Left forelimb (tissue), 1 donor: ENCODE results near the gene MIS12.

Experiments
- DNase-seq: peaks from one replicate; pipeline ENCODE4 v3.0.0-alpha.2; 2018; ENCODE audit warnings: low spot score

MIS12 gene

DNA sequence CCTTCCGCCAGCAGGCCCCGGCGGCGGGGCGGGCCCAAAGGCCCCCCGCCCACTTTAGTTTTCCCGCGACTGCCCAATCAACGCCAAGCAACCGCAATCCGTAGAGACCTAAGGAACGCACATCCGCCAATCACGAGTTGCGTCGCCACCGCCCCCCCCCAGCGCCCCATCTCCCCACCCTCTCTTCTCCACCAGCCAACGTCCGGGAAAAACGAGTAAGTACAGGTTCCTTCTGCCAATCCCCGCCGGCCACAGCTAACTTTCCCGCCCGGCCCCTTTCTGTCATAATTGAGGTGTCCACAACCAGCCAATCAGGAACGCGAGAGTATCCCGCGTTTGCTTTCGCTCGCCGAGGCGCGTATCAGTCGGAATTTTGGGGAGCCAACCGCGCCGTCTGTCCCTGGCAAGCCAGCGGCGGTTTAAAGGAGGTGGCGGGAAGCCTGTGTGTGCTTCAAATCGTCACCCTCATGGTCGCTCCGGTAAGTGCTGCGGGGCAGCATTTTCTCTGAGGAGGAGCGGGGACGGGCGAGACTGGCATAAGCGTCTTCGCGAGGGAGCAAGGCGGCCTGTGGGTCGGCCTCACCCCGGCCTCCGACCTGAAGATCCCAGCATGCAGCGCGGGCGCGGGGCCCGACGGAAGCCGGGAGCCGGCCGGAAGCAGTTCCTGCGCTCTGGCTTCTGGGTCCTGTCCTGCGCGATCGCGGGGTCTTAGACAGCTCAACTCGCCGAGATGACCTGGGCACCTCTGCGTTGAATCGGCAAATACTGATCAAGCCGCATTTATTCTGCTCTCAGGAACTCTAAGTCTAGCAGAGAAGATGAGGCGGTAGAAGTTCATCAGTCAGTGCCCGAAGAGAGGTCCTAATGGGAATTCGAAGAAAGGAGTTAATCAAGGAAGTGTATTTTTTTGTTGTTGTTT lies at the start of gene MIS12:
Gene MIS12, plus strand, starts transcription at position 361 of the 919 bp plus-strand sequence. CDS start 2,297 bp downstream, outside the sequence.
- peak; percentile 99 for DNase-seq

- DNase-seq, result no peak
These were observed 48.5 kb upstream of the MIS12 start for GRCh38 chr17:5437721-5438317.

DNA sequence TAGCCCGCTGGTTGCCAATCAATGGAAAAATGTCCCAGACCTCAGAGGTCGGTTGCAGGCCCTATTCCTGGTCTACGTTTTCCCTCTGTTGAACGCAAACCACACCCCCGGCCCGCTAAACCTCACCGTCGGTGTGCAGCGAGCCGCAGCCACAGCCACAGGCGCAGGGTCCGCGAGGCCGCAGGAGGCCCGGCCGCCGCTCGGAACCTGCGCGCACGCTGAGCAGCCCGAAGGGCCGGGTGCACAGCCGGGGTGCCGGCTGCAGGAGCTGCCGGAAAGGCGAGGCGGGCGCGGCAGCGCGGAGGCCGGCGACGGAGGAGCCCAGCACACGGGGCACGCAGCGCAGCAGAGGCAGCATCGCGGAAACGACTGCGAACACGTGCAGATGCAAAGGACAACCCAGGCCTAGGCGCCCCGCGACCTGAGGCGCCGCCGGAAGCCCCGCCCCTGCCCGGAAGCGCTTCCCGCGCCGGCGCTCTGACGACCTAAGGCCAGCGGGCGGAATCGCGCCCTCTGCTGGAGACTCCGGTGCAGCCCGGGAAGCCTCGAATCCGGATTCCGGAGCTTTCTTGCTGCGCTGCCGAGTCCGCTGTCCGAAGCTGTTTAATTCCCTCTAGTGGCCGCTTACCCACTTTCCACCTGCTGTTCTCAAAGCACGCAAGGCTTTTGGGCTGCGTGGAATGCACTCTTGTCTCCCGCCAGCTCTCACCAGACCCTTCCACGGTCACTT lies 47.5 kb upstream of the MIS12 start, which contains the start of gene C1QBP:
Gene C1QBP, minus strand, starts transcription at position 440 of the 730 bp plus-strand sequence. Its CDS starts 82 bp downstream, at position 358.
- peak; percentile 92 for DNase-seq

DNA sequence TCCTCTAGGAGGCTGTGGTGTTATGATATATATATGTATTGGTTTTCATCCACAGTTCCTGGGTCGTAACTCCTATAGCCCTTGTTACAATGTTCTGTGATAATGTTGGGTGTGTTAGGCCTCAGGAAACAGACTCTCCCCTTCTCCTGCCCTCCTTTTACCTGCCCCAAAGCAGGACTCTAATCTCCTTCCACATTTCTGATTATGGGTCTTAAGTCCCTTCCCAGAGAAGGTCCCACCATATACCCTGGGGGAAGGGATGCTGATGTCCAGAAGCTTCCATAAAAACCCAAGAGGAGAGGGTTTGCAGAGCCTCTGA lies 47.0 kb upstream of the MIS12 start:
- no peak for DNase-seq

- DNase-seq, result no peak
These were observed 42.6 kb upstream of the MIS12 start for GRCh38 chr17:5443728-5444127.

- DNase-seq, result no peak
These were observed 42.2 kb upstream of the MIS12 start for GRCh38 chr17:5444209-5444608.

GRCh38 chr17:5446786-5447185 lies 39.6 kb upstream of the MIS12 start:
- DNase-seq, result no peak

GRCh38 chr17:5464717-5465507 lies 21.5 kb upstream of the MIS12 start:
- DNase-seq, result no peak

GRCh38 chr17:5466295-5466694 lies 20.1 kb upstream of the MIS12 start:
- DNase-seq, result no peak

DNA sequence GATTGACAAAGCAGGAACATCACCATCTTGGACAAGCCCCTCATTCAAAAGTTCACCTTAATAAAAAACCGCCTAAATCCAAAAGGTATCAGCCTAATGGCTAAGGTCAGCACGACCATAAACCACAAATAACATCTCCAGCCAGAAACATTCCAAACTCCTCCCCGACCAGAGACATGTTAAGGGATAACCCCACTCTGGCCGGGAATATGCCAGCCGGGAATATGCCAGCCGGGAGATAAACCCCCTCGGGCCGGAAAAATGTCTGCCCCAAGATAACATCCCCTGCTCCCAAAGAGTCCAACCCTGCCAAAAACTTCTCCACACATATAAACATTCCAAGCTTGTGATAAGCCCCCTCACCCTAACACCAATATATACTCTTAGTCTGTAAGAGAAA lies 18.9 kb upstream of the MIS12 start:
- DNase-seq, result no peak

DNA sequence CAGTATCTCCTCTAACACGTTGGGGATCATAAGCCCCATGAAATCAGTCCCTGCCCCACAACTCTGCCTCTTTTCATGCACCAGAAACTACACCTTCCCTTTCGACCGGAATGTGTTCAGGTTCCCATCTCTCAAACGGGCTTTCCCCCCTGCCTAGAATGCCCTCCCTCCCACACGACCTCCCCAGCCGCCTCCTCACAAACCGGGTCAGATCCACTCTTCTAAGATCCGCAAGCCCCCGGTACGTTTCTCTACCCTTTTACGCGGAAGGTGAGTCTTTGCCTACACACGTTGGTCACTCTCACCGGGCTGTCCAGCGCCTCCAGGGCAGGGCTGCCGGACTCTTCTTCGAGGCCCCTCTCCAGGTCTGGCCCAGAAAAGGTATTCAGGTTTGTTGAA lies 18.3 kb upstream of the MIS12 start:
- no peak for DNase-seq

GRCh38 chr17:5472511-5472910 lies 13.9 kb upstream of the MIS12 start:
- no peak for DNase-seq

- no peak for DNase-seq
These were observed 12.5 kb upstream of the MIS12 start for GRCh38 chr17:5473906-5474305.

- no peak for DNase-seq
These were observed 7.4 kb upstream of the MIS12 start for GRCh38 chr17:5478992-5479391.

DNA sequence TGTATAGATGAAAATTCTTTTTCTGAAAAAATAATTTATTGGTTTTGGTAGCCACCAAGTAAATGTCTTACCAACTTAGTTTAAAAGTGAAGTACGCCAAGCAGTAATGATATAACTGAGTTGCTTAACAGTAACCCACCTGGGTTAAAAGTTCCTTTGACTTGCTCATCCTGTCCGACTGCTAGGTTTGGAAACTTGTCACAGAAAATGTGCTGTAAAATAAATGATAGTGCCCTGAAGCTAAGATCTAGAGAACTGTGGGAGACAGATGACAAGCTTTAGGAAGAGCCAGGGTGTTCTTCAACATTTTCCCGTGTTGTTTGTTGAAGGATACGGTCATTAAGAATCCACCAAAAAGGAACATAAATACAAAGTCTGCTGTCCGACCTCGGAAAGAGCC lies 5.4 kb upstream of the MIS12 start:
- DNase-seq, result no peak

- DNase-seq, result no peak
These were observed 4.9 kb upstream of the MIS12 start for GRCh38 chr17:5481451-5481850.

- DNase-seq, result no peak
These were observed 828 bp upstream of the MIS12 start, which contains the start of gene DERL2 for GRCh38 chr17:5485270-5486205. Gene DERL2, minus strand, starts transcription at chr17:5486178. Its CDS starts 17 bp downstream, at chr17:5486161.

GRCh38 chr17:5488752-5489151 lies 2.4 kb downstream of the MIS12 start:
- DNase-seq, result no peak

DNA sequence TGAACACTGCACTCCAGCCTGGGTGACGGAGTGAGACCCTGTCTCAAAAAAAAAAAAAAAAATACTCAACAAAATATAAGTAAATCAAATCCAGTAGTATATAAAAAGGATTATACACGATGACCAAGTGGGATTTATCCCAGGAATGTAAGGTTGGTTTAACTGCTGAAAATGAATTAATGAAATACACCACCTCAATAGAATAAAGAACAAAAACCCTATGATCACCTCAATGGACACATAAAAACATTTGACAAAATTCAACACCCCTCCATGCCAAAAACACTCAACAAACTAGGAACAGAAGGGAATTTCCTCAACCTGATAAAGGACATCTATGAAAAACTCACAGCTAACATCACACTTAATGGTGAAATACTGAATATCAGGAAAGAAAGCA lies 6.6 kb downstream of the MIS12 start:
- DNase-seq, result no peak

- peak; percentile 68 for DNase-seq
These were observed 13.3 kb downstream of the MIS12 start for GRCh38 chr17:5499476-5500231.
